Measurements from ENCODE around the gene PDCD5.

GRCh38 chr19:32558607-32559228 is 22.3 kb upstream of the PDCD5 start:
- TF ChIP-seq CTCF (IDR thresholded peaks at IDR 0.05 in 8 of 11, conservative IDR thresholded peaks at IDR 0.05 in 3 of 11) (no peak), POLR2A (IDR thresholded peaks at IDR 0.05) (no peak), POLR2AphosphoS5 (IDR thresholded peaks at IDR 0.05) (no peak)
